ENCODE results near the gene CARD14.
"Not testable (repeated sequence)": the region's sequence is repeated elsewhere in the genome, so short reads cannot be mapped to it uniquely, and the experiment has no call there.

GRCh38 chr17:80155600-80155999 lies 14.2 kb upstream of the CARD14 start:
- TF ChIP-seq CTCF, POLR2A (IDR thresholded peaks at IDR 0.05): not testable (repeated sequence)
